GM21576 (cell line): Measurements from ENCODE around the gene GNB3.

Source experiments
- ATAC-seq: cut with Tn5 transposase; IDR thresholded peaks from one replicate; pipeline ENCODE4 v1.9.1; 2021; ENCODE audit warnings: mild to moderate bottlenecking, moderate library complexity; ENCODE audit not compliant: unreplicated experiment

Gene GNB3

DNA sequence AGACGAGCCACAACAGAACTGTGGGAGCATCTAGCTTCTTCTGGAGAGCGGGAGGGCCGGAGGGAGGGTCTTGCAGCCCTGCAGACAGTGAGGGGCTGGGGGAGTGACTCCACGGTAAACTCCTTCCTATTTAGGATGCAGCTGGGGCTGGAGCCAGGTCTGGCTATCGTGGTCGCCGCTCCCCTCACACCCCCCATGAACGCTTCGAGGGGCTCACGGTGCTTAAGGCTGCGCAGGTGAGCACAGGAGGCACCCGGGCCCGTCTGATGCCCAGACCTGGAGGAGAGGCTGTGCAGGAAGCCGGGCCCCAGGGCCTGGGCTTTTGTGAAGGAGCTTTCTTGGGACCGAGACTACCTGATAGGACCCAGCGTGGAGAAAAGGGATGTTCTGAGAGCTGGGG lies 3.9 kb upstream of the GNB3 start:
- ATAC-seq, result no peak

DNA sequence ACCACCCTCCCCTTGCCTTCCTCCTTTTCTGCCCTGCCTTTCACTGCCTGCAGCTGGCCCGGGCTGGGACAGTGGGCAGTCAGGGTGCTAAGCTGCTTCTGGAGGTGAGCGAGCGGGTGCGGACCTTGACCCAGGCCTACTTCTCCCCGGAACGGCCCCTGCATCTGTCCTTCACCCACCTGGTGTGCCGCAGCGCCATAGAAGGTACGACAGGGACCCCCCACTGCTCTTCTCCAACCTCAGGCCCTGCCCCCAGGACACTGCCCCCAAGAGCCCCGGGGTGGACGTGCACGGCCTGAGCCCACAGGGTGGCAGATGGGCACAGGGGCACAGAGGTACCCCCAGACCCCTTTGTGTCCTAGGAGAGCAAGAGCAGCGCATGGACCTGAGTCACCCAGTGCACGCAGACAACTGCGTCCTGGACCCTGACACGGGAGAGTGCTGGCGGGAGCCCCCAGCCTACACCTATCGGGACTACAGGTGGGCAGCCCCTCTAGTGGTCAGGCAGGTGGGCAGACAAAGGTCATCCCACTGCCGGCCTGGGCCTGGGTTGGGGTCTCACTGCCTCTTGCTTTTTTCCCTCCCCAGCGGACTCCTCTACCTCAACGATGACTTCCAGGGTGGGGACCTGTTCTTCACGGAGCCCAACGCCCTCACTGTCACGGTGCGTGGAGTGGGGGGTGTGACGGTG lies 3.2 kb upstream of the GNB3 start:
- no peak for ATAC-seq

DNA sequence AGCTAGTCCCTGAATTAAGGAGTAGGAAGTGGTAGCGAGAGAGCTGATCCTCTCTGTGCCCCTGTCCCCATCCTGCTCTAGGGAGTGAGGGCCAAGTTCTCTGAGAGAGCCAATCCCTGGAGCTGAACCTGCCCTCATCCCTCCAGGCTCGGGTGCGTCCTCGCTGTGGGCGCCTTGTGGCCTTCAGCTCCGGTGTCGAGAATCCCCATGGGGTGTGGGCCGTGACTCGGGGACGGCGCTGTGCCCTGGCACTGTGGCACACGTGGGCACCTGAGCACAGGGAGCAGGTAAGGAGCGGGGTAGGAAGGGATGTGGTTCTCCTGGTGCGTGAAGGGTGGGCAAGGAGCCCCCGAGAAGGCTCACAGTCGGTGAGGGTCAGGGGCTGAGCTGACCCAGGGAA lies 1.9 kb upstream of the GNB3 start:
- no peak for ATAC-seq

DNA sequence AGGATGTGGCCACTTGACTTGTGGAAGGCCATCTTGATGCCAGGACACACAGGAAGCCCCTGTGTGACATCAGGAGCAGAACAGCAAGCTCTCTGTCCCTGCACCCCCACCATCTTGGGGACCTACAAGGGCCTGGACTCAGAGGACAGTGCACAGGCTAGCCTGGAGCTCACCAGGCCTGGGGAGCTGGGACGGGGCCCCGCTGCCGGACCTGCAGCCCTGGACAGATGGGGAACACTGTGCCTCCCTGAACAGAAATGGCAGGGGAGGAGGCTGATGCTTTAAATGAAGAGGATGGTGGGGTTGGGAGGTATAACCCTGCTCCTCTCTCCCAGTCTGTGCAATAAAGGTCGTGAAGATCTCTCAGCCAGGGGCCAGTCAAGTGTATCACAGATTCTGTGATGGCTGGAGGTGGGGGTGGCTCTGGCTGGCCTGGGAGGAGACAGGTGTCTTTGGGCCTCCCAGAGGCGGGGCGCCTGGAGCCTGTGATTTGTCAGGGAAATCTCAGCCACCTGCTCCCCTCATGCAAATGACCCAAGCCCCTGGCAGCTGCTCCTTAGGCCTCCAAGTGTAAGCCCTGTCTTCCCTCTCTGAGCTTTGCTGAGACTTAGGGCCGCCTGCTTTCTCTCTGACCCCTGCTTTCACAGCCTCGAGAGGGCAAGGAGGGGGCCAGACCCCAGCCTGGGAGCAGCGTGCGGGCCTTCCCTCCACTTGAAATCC lies 1.1 kb upstream of the GNB3 start:
- peak; percentile 74 for ATAC-seq

DNA sequence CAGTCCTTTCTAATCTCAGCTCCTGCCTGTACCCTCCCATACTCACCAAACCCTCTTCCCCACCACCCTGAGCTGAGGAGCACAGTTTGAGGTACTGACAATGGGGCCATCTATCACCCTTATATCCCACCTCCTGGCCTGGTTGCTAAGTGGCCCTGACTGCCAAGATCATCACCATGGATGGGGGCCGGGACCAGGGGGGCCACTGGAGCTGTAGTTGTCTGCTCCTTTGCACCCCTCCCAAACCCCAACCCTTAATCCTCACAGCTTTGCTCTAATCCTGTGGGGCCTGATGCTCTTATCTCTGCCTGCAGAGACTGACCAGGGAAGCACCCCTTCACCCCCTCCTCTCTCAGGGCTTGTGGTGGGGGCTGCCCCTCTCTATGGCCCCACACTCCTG lies 395 bp upstream of the GNB3 start:
- ATAC-seq, result no peak

DNA sequence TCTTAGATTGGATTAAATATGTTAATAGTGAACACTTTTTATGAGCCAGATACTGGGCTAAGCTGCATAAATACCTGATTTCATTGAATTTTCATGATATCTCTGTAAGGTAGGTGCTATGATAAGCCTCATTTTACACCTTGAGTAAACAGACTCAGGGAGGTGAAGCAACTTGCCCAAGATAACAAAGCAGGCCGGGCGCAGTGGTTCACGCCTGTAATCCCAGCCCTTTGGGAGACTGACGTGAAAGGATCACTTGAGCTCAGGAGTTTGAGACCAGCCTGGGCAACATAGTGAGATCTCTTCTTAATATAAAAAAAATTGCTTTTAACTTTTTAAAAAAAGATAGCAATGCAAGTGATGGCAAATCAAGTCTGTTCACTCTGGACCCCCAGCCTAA lies 1.4 kb downstream of the GNB3 start:
- no peak for ATAC-seq

DNA sequence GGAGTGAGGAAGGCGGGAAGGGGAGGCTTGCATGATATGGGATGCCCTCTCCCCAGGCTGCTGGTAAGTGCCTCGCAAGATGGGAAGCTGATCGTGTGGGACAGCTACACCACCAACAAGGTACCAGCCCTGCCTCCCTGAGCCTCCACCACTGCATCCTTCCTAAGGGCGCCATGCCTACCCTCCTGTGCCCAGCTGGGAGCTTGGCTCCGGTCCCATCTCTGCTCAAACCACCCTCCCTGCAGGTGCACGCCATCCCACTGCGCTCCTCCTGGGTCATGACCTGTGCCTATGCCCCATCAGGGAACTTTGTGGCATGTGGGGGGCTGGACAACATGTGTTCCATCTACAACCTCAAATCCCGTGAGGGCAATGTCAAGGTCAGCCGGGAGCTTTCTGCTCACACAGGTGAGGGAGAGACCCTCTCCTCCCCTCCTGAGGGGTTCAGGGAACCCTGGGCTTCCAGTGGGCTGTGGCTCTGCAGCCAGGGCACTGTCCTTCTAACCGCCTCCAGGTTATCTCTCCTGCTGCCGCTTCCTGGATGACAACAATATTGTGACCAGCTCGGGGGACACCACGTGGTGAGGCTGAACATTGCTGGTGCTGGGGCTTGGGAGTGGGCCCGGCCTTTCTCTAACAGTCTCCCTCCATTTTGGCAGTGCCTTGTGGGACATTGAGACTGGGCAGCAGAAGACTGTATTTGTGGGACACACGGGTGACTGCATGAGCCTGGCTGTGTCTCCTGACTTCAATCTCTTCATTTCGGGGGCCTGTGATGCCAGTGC lies 2.6 kb downstream of the GNB3 start:
- no peak for ATAC-seq

DNA sequence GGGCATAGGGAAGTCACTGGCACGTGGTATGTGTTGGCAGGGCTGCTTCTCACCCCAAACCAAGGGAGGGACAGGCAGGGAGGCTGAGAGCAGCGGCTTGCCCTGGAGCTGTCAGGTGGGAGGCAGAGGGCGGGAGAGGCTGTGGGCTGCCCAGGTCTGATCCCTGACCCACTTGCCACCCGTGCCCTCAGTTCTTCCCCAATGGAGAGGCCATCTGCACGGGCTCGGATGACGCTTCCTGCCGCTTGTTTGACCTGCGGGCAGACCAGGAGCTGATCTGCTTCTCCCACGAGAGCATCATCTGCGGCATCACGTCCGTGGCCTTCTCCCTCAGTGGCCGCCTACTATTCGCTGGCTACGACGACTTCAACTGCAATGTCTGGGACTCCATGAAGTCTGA lies 4.7 kb downstream of the GNB3 start:
- no peak for ATAC-seq

DNA sequence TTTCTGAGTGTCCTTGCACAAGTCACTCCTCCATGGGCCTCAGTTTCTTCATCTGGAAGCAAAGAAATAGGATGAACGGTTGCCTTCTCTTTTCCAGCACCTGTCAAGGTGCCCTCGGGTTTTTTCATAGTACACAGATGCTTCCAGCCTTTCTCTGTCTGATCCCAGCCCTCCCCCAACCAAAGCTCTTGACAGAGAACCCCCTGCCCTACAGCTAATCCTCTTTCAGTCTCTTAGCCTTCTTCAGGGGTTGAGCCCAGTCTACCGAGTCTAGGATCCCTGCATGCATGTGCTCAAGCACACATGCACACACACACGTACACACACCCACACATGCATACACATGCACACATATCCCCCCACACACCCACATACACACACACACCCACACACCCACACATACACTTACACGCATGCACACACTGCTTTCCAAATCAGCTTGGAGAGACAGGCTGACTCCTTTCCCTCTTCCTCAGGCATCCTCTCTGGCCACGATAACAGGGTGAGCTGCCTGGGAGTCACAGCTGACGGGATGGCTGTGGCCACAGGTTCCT lies 5.7 kb downstream of the GNB3 start:
- ATAC-seq, result no peak

DNA sequence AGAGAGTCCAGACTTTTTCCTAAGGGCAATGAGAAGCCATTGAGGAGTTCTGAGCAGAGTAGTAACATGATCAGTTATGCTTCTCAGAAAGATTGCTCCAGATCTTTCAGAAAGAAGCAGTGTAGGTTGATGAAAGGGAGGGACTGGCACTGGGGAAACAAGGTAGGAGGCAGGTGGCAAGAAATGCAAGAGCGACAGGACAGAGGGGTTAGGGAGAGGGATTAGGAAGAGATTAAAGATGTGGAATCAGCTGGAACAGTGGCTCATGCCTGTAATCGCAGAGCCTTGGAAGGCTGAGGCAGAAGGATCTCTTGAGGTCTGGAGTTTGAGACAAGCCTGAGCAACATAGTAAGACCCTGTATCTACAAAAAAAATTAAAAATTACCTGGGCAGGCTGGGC lies 7.0 kb downstream of the GNB3 start:
- no peak for ATAC-seq

DNA sequence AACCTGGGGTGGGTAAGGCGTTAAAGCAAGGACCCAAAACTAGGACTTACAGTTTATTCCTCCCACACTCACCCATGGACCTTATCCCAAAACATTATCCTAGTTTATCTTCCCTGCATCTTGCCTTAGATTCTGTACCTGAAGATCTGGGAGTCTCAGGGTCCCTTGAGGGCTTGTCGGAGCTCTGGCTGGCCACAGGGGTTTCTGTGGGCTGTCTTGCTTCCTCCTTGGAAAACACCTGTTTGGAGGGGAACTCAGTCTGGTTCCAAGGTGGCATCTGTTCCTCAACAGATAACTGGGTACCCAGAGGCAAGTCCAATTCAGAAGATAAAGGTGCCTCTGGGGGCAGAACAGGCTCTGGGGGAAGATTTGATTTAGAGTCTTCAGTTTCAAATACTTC lies 8.7 kb downstream of the GNB3 start:
- no peak for ATAC-seq

DNA sequence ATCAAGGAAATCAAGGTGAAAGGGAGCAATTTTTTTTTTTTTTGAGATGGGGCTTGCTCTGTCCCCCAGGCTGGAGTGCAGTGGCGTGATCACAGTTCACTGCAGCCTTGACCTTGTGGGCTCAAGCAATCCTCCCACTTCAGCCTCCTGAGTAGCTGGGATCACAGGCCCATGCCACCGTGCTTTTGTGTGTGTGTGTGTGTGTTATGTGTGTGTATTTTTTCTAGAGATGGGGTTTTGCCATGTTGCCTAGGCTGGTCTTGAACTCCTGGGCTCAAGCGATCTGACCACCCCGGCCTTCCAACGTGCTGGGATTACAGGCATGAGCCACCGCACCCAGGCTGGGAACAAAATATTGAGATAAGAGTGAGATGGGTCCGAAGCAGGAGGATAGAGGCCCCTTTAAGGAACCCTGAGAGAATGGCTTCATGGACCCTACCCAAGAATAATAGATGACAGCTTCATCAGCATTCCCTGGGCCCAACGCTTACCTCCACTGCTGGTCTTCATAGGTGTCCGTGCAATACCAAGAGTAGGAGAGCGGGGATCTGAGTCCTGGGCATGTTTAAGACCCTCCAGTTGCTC lies 9.3 kb downstream of the GNB3 start:
- ATAC-seq, result no peak

DNA sequence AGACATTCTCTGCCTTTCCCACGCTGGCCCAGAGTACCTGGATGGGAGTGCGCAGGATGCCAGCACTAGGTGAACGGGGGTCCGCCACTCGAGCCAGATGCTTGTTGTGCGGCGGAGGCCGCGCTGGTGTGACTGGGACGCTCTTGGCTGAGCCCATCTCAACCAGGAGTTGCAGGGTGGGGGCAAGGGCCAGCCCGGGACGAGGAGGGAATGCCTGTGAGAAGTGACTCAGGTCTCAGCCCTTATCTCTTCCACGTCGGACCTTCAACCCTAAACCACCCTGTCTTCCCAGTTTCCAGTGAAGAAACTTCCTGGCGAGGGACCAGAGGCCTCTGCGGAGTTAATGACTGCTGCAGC lies 10.0 kb downstream of the GNB3 start:
- no peak for ATAC-seq

DNA sequence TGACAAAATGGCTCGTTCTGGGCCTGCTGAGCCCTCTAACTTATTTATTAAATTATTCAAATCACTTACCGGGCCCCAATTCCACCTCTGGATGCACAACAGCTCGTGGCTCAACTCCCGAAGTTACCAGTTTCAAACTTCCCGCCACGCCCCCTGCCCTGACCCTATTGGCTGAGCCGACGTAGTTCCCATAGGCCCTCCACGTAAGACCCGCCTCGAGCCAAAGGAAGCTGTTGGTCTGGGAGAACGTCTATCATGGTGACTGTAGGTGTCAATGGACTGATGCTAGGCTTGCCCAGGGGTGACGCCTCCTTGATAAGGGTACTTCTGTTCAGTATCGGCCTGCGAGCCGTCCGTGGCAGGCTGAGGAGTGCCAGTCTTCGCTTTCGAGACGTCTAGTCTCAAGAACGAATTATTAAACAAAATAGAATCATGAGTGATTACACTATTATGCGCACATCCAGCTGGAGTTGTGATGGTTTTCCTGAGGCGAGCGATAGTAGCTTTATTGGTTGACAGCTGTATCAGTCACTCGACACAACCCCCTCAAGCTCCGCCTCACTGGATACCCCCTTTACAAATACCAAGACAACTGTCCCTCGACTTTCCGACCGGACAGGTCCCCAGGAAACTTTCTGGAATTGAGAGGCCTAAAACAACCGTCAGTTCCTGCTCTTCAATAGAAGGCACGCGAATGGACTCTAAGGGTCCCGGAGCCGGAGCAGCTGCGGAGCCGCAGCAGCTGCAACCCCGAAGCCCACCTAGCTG lies 10.6 kb downstream of the GNB3 start, which contains the start of gene CDCA3:
CDCA3 (minus strand) TSS at position 134 of the 768 bp plus-strand sequence. CDS start 334 bp downstream, outside the sequence.
- peak; percentile 56 for ATAC-seq

DNA sequence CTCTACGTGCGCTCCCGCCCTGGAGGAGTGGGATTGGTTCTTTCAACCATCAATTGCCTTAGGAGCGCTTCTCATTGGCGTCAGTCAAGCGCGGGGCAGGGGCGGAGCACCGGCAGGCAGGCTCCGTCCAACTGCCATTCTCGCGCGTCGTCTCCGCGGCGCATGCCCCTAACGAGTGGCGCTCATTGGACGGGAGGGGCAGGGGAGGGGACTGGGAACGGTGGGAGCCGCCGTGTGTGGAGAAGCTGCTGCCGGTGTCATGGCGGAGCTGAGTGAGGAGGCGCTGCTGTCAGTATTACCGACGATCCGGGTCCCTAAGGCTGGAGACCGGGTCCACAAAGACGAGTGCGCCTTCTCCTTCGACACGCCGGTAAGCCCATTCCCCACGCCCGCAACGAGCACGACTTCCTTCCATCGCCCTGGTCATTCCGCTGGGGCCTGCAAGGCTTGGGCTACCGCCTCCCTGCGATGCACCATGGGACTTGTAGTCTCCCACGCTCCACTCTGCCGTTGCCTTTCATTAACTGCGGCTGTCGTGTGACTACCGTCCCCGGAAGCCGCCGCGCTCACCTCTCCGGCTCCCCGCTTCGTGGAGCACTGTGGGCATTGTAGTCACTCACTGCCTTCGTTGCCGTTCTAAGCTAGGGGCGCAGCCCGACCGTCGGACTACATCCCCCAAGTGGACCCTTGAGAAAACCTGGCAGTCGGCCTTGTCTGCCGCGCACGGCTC lies 11.4 kb downstream of the GNB3 start, which contains the start of gene USP5:
USP5 (plus strand) TSS at position 230 of the 730 bp plus-strand sequence; CDS start at position 260, 30 bp downstream.
- ATAC-seq, result peak; percentile 68

DNA sequence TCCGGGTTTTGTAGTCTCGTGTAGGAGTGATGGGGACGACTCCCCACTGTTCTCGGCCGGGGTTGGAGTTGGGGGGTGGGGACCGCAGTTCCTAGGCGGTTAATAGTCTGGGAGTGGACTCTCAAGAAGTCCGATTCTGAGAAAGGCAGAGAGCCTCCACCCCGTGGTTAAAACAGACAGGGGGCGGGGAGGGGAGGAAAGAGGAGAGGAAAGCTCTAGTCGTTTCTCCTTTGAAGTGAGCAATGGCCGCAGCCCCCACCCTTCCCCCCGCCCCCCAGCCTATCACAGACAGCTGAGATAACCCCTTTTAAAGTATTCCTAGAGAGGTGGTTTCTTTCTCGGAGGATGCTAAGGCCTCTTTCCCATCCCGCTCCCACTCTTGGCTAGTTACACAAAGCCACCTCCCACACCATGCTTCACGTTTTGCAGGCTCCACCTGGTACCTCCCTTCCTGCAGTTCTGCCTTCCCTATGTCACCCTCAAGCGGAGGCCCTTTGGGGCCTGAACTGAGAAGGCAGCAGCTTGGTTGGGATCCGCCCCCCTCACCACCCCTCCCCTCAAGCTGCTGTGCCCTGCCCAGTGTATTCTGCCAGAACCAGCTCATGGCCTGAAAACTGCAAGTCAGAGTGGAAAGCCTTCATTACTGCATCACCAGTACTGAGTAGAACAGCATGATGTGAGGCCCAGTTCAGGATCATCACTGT lies 12.1 kb downstream of the GNB3 start:
- ATAC-seq, result no peak

DNA sequence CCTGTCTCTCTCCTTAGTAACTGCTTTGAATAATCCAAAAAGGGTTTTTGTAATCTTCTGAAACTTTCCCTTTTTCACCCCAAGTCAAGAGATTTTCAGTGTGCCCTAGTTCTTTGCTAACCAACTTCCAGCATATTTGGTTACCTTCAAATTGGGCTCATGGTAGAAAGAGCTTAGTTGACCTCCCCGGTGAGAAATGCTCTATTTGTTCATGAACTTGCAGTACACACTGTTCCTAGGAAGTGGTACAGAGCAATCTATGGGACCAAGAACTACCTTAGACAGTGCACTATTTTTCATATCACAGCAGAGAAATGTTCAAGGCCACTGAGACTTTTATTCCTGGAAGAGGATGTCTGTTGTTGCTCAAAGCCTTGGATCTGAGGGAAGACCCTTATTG lies 12.9 kb downstream of the GNB3 start:
- ATAC-seq, result no peak

DNA sequence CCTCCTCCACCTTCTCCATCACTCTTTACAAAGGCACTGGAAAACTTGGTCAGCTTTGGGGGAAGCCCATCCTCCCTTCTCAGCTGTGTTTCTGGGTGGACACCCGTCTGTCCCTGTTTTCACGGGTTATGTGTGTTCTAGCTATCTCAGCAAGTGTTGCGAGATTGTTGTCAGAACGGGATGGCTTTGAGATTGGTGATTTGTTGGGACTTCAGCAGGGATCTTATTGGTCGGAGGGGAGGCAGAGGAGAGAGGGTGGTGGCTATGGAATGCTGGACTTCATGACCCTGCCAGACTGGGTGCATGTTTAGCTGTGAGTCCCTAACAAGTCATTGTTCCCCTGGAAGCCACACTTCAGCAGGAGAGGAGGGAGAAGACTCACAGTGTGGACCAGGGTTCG lies 13.3 kb downstream of the GNB3 start:
- no peak for ATAC-seq

DNA sequence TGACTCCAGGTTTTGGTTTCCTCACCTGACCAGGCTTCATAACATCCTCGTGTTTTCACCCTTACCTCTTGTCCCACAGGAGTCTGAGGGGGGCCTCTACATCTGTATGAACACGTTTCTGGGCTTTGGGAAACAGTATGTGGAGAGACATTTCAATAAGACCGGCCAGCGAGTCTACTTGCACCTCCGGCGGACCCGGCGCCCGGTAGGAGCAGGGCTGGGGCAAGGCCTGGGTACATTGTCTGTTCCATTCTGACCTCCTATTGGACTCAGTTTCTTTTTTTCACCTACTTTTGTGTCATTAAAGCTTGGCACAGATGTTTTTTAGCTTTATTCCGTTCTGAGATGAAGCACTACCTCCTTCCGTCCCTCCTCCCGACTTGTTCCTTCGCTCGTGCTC lies 14.6 kb downstream of the GNB3 start:
- no peak for ATAC-seq
